GM19351 (cell line): ENCODE data around the gene SLC1A5.
A peak's percentile ranks its signal among the peaks of the same experiment; 100 is the strongest.
"Not testable (repeated sequence)": the region's sequence is repeated elsewhere in the genome, so short reads cannot be mapped to it uniquely, and the experiment has no call there.

Source experiments
- ATAC-seq: cut with Tn5 transposase; IDR thresholded peaks from one replicate; pipeline ENCODE4 v1.9.1; 2021; ENCODE audit warnings: mild to moderate bottlenecking, moderate library complexity; ENCODE audit not compliant: unreplicated experiment

Gene SLC1A5

GRCh38 chr19:46802152-46802551 lies 13.8 kb upstream of the SLC1A5 start:
- no peak for ATAC-seq

GRCh38 chr19:46798713-46799112 lies 10.3 kb upstream of the SLC1A5 start:
- no peak for ATAC-seq

DNA sequence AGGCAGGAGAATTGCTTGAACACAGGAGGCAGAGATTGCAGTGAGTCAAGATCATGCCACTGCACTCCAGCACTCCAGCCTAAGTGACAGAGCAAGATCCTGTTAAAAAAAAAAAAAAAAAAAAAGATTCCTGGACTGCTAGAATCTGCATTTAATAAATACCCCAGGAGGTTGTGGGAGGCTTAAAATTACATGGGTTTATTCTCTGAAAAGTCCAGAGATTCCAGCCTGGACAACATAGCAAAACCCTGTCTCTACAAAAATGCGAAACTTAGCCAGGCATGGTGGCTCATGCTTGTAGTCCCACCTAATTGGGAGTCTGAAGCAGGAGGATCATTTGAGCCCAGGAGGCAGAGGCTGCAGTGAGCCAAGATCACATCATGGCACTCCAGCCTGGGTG lies 9.5 kb upstream of the SLC1A5 start:
- no peak for ATAC-seq

DNA sequence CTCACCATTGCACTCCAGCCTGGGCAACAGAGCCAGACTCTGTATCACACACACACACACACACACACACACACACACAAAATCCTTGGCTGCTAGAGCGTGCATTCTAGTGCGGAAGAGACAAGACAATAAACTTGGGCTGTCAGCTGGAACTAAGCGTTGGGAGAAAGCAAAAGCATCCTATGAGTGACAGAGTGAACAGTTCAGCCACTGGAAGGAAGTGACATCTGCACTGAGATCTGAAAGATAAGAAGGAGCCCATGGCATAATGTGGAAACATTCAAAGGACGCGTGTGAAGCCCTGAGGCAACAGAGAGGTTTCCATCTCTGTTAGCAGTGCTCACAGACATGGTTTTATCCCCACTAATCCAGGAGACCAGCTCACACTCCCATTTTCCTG lies 3.5 kb upstream of the SLC1A5 start:
- no peak for ATAC-seq

DNA sequence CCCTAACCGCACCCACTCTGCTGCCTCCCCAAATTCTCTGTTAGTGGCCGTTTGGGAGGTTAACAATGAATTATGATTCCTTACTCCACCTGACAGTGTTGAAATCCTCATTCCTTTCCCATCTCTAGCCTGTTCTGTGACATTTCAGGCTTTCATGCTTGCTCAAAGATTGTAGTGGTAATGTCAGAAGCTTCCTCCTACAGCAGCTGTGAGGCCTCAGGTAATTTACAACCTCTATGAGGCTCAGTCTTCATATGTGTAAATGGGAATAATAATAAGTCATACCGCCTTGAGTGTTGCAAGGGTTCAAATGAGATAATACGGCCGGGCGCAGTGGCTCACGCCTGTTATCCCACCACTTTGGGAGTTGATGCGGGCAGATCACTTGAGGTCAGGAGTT lies 977 bp upstream of the SLC1A5 start:
- no peak for ATAC-seq

DNA sequence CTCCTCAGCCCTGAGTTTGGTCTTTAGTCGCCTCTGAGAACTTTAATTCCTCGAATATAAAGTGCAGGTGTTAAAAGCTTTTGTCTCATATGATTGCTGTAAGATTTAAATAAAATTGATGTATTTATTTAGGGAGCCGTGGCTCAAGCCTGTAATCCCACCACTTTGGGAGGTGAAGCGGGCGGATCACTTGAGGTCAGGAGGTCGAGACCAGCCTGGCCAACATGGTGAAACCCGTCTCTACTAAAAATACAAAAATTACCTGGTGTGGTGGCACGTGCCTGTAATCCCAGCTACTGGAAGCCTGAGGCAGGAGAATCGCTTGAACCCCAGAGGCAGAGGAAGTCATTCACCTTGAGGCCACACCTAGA lies 559 bp upstream of the SLC1A5 start:
- ATAC-seq = no peak

DNA sequence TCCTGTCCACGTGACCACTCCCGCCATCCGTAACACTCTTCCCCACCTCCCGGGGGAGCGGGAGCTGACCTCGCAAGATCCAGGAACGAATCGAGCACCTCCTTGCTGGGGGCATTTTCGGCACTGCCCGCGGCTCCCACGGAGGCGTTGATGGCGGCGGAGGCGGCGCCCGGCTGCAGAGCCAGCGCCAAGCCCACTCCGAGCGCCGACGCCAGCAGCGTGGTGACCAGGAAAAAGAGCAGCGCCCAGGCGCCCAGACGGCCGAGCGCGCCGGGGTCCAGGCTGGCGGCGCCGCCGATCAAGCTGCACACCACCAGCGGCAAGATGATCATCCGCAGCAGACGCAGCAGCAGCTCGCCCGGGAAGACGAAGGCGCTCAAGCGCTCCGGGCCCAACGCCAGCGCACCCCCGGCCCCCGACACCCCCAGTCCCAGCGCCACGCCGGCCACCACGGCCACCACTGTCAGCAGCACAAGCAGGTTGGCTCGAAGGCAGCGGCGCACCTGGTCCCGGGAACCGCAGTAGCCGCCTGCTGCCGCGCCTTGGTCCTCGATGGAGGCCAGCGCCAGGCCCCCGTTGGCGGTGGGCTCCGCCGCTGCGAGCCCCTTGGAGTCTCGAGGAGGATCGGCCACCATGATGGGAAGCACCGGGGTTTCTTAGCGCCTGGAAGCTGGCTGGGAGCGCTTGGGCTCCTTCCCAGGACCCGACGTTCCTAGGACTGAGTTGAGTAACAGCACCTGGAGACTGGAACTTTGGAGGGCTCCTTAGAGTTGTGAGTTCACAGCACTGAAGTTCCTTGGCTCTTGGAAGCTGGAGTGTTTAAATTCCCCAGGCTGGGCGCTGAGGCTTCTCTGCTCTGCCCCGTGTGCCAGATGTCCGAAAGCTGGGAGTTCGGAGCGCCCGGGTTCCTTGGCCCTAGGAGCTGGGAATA lies 798 bp downstream of the SLC1A5 start:
- ATAC-seq = no peak

DNA sequence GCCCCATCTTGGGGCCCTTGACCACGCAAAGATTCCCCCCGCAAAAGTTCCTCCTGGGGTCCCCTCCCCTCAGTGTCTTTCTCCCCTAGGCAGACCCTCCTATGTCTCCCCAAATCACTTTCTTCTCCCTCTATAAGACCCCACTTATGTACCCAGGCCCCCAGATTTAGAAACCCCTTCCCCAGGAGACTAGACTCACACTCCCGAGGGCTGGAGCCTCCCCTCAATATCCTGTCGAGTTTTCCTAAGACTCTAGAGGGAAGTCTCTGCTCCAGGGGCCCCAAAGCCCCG lies 1.4 kb downstream of the SLC1A5 start:
- ATAC-seq = no peak

DNA sequence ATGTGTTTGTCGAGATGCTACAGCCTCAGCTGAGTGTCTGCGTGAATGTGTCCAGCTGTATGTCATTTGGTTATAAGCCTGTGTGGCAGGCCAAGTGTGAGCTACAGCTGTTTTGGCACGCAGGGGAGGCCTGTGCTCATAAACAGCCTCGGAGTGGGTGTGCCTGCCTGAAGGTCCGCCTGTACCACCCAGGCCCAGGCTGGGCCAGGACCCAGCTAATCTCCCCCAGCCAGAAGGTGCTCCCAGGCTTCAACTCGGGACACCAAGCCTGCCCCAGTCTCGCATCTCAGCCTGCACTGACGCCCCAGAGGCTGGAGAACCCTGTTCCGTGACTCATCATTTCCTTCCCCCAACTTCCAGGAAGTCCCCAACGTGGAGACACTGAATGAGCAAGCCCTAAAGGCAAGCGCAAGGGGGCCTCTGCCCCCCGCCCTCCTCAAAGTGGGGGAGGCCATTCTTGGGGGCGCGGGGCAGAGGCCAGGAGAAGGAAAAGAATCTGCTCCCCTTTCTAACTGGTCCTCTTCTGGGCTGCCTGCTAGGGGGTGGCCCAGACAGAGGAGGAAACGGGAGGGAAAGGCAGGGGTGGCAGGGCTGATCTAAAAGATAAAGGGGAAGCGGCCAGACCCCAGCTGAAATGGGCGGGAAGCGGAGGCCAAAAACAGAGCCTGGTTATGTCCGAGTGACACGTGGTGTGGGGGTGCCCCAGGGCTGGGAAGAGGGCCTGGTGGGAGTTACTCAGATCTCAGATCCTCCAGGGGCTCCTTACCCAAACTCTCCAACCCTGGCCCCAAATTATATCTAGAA lies 2.0 kb downstream of the SLC1A5 start:
- ATAC-seq = no peak

DNA sequence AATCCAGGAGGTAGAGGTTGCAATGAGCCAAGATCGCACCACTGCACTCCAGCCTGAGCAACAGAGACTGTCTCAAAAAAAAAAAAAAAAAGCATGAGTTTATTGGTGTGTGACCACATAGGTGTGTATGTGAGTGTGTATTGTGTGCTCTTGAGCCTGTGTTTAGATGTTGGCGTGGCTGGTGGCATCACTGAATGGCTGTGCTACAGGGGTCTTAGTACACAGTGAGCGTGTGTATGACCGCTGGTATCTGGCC lies 2.5 kb downstream of the SLC1A5 start:
- no peak for ATAC-seq

- ATAC-seq = no peak
These were observed 3.1 kb downstream of the SLC1A5 start for GRCh38 chr19:46785054-46785979.

- ATAC-seq = peak; percentile 45
These were observed 3.9 kb downstream of the SLC1A5 start for GRCh38 chr19:46784262-46785053.

- ATAC-seq = no peak
These were observed 4.7 kb downstream of the SLC1A5 start for GRCh38 chr19:46783670-46784069.

DNA sequence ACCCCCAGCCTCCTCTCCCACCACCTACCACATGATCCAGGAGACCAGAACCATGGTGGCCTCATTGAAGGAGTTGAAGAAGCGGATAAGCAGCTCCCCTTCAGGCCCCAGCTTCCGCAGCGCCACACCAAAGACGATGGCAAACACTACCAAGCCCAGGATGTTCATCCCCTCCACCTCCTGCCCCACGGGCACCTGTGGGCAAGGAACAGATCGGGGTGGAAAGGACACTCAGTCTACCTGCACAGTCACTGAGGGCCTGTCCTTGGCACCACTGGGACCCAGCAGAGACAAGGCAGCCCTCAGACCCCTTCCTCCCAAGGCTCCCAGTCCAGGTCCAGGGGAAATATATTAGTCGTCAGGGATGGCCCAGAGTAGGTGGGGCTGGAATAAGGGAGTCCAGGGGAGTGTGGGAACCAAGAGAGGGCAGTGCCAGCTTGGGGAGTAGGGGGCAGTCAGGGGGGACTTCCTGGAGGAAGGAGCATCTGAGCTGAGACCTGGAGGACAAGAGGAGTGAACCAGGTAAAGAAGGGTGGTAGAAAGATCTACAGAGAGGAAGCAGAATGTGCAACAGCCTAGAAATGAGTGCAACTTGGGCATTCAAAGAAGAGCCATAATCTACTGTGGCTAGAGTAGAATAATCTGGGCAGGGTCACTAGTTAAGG lies 5.9 kb downstream of the SLC1A5 start:
- ATAC-seq = no peak

DNA sequence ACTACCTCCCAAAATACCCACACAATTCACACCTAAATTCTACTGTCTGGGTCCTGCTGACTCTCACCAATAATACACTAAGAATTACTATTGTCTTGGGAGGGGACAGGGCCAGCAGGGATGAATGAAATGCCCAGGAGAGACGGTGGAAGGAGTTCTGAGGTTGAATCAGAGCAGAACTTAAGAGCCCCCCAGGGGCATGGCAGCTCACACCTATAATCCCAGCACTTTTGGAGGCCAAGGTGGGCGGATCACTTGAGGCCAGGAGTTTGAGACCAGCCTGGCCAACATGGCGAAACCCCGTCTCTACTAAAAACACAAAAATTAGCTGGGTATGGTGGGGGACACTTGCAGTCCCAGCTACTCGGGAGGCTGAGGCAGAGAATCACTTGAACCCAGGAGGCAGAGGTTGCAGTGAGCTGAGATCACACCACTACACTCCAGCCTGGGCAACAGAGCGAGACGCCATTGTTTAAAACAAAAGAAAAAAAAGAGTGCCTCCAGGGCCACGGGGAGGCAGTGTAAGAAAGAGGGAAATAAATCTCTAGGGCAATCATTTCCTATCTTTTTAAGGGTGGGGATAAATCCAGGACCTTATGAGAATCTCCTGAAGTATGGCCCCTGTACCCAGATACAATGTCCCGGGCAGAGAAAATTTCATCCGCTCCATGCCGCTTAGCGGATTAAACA lies 10.3 kb downstream of the SLC1A5 start:
- not testable (repeated sequence) for ATAC-seq

DNA sequence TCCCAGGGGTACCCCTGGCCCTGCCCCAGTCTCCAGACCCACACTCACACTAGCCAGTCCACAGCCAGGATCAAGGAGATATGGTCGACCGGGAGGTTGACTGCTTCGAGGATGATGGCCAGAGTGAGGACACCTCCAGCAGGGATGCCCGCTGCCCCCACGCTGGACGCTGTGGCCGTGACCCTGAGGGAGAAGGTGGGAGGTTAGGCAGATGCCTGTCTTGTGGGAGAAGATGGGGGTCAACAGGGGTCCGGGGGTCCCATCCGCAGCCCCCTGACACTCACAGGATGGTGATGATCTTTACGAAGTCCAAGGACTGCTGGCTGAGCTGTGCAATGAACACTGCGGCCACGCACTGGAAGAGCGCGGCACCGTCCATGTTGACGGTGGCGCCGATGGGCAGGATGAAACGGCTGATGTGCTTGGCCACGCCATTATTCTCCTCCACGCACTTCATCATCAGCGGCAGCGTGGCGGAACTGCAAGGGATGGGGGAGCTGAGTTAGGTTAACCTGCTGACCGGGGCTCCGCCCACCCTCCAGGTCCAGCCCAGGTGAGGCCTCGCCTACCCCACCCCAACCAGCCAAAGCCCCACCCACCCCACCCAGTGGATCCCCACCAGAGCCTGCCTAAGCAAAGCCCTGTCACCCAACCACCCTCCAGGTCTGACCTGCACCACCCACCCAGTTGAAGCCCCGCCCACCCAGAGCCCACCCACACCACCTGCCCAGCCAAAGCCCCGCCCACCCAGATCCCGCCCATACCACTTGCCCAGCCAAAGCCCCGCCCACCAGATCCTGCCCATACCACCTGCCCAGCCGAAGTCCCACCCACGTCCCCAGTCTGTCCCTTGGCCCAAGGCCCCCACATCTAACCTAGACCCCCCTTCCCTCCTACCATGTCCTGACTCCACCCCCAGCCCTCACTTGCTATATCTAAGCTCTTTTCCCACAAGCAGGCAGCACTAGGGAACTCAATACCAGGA lies 11.2 kb downstream of the SLC1A5 start:
- ATAC-seq = no peak

DNA sequence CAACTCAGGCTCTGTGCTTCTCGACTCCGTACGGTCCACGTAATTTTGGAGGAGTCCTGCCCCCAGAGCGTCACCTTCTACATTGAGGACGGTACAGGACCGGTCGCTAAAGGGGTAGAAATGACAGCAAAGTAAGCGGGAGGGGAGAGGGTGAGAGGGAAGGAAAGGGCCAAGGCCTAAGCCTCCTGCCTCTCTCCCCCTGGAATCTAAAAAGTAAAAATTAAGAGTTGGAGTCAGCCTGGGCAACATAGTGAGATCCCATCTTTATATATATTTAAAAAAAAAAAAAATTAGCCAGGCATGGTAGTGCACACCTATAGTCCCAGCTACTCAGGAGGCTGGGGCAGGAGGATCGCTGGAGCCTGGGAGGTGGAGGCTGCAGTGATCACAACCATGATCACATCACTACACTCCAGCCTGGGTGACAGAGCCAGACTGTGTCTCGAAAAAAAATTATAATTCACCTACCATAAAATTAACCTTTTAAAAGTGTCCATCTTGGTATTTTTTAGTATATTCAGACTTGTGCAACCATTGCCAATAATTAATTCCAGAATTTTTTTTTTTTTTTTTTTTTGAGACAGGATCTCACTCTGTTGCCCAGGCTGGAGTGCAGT lies 12.6 kb downstream of the SLC1A5 start:
- ATAC-seq = no peak

DNA sequence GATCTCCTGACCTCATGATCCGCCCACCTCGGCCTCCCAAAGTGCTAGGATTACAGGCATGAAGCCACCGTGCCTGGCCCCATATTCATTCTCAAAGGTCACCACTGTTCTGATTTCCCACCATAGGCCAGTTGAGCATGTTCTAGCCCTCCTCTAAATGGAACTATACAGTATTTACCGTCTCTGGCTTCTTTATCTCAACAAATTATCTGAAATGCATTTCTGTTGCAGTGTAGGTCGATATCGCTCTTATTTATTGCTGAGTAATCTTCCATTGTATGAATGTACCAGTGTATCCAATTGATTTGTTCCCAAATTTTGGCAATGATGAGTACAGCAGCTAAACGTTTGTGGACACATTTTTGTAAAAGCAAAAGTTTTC lies 15.4 kb downstream of the SLC1A5 start:
- ATAC-seq = no peak
